MV-4-11 (cell line): ENCODE results near the gene USP19.

Experiments used
- DNase-seq: peaks from one replicate; lab custom pipeline; 2025; lab: John Stamatoyannopoulos, UW

Gene USP19

DNA sequence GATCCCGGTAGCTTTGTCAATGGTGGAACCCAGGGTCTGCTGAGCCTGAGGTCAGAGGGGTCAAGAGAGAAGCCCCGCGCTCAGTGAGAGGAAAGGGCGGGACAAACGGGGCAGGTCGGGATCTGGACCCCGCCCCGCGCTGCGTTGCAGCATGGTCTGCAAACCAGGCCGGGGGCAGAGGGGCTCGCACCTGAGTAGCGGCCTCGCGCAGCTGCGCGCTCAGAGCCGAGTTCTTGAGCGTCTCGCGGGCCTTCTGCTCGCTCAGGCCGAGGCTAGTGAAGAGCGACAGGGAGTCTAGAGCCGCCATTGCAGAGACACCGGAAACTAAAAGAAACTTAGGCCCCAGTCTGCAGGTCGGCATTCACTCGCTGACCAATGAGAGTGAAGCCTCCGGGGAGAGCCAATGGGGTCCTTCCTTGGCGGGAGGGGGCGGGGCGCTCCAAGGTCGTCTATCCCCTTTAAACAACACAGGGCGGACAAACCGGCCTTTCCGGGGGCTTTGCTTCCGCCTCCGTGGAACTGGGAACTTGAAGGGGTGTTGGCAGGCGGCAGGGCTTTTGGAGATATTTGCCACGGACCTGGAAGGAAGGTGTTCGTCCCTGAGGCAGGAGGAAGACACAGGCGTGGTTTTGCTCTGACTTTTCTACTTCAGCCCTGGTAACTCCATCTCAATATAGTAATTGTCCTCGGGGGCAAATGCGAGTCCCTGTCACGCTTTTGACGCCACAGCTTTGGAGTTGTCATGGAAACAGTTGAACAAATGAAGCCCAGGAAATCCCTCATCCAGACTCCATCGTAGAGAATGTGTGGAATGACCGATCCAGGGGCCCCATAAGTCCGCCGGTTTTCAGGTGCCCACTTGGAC is 16.0 kb downstream of the USP19 start, which contains the start of gene QARS1:
Gene QARS1, minus strand, starts transcription at position 331 of the 865 bp plus-strand sequence. Its CDS starts 24 bp downstream, at position 307.
- DNase-seq: peak; percentile 91

DNA sequence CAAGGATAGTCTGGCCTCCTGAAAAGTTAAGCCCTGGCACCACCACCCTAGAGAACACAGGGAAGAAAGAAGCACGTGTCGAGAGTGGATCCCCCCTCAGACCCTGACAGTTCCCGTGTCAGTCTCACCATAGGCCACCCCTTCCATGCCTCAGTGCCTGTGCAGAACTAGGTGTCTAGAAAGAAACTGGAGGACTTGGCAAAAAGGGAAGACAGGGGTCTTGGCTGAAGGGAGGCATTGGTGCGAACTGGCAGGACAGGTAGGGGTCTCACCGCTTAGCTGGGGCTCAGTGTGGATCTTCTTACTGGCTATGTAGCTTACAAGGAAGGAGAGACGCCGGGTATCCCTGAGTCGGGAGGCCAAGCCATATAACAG is 16.6 kb downstream of the USP19 start:
- no peak for DNase-seq

DNA sequence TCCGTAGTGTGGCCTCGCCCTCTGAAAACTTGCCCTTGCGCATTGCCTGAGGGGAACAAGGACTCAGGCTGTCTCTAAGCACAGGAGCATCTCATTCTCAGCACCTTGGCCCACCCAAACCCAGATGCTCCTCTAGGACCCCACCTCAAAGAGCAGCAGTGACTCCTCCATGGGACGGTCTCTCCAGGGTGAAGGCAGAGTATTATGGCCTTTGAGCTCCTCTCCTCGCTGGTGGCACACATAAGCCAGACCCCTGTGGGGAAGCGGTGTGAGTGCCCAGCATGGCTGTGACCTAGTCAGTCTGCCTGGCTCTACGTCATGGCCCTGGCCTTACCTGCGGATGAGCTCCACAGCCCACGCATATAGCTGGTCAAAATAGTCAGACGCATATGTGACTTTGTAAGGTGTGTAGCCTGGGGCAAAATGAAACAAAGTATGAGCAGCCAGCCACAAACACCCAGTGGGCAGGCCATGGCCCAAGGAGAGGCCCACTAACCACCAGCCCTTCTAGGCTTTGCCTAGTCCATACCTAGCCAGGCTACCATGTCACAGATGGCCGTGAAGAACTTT is 20.5 kb downstream of the USP19 start:
- DNase-seq: no peak

DNA sequence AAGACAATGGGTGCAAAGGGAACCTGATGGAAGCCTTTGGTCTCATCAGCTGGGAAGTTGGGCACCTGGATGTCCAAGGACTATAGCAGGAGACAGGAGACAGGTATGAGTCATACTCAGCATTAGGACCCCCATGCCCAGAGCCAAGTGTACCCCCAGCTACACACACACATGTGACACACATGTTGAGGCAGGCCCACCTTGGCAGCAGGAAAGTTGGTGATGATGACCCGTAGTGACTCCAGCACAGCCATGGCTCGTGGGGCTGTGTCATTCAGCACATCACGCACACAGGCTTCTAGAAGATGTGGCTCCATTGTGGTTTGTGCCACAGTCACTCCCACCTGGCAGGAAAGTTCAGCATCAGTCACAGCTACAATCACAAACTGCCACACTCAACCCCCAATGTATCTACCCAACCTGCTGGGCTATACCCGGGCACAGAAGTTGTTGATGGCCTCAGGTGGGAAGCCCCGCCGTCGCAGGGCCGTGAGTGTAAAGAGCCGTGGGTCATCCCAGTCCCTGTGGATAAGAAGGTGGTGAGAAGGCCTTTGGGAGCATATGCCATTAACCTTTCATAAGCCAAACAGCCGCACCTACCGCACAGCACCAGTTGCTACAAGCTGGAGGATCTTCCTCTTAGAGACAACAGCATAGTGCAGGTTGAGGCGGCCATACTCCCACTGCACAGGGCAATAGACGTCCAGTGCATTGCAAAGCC is 21.6 kb downstream of the USP19 start:
- no peak for DNase-seq

DNA sequence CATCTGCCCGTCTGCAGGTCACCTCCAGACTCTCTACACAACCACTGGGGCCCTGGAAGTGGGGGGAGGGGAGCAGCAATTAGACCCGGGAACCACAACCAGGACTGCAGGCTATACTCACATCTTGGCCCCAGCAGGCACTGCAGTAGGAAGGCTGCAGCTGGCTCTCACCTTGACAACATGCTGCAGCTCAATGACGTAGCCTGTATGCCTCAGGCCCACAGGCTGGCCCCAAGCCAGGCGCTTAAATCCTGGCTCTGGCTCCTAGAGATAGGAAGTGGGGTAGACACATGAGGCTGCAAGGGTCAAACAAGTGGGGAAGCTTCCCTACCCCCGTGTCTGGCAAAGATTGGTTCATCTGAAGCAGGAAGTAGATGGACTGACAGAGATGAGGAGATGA is 22.2 kb downstream of the USP19 start:
- DNase-seq: no peak

DNA sequence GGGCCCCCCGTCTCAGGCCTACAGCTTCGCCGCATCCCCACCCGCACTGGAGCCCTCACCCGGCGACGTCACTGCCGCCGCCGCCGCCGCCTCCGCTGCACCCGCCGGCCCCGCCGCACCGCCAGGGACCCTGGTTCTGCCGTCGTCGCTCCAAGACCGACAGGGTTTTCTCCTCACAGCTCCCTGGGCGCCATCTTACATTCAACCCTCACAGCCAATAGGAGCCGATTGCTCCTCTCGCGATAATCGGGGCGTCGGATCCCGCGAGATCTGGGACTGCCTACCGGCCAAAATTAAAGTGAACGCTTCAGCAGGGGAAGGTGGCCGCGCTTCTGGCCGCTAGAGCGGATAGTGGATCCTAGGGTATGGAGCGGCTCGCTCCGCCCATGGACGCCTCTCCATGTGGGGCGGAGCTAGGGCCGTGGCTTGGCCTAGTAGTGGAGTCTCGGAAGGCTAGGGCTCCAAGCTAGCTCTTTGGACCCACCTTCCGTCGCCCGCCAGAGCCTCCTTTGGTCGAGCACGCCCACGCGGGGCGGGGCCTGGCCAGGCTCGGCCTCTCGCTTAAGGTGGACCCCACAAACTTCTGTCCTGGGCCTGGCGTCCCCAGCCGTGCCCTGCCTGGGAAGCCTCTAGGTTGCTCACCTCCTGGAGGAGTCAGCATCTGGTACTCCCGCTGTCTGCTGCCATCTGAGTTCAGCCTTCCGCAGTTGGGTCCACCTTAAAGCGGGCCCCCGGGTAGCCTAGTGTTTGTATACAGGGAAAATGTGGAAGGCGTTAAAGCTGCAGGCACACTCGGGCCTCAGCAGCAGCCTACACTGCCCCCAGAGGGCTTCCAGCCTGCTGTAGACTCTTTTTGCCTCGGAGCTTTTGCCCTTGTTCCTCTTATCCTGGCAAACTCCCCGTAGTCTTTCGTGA is 26.5 kb downstream of the USP19 start, which contains the start of gene QRICH1:
Gene QRICH1, minus strand, starts transcription at position 219 of the 915 bp plus-strand sequence. CDS start 17,054 bp downstream, outside the sequence.
- DNase-seq: peak; percentile 99

DNA sequence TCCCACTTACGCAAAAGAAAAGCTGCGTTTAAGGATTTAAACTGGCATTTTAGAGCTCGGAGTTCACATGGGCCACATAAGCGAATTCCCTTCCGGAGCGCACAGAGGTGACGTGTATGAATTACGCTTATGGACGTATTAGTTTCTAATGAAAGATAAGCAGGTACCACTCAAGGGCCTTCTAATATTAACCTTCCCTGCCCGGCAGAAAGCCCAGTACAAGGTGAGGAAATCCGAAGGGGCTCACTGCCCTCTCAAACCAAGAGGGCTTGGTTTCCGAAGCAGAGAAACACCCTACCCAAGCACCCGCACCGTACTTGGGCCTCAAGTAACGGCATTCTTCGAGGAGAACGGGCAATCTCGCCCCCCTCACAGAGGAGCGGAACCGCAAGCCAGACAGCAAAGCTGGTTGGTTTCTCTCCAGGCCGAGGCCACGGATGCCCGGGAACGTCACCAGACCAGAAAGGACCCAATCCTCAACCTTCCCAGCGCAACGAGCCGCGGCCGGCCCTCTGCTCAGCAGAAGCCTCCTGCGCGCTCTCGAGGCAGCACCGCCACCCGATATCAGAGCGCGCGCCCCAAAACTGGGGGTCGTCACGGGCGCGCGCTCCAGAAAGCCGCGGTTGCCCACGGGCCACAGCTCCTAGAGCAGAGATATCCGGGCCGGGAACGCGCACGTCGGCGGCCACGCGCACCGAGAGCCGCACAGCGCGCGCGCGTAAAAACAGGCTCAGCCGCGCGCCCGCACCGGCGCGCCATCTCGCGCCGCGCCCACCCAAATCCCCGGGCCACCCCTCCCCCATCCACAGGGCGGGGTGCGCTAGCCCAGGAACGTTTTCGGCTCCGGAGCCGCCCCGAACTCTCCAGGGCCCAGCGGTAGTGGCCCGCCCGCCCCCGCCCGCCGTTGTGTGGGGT is 27.4 kb downstream of the USP19 start:
- peak; percentile 75 for DNase-seq

DNA sequence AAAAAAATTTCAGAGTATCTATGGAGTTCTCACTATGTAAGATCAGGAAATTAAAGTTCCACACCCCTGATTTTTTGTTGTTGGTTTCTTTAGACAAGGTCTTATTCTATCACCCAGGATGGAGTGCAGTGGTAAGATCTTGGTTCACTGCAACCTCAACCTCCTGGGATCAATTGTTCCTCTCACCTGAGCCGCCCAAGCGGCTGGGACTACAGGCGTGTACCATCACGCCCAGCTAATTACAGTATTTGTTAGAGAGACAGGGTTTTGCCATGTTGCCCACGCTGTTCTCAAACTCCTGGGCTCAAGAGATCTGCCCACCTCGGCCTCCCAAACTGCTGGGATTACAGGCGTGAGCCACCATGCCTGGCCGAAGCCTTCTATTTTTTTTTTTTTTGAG is 39.2 kb downstream of the USP19 start:
- no peak for DNase-seq

DNA sequence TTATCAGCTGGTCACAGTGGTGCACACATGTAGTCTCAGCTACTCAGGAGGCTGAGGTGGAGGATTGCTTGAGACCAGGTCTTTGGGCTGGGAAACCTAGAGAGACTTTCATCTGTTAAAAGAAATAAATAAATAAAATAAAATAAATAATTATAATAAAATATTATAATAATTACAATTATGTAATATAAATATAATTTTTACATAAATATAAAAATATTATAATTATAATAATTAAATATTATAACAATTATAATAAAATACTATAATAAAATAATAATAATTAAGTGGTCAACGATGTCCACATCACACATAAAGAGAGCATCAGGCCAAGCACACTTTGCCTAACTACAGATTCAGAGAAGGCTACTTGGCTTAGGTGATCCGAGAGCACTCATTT is 41.4 kb downstream of the USP19 start:
- DNase-seq: no peak

DNA sequence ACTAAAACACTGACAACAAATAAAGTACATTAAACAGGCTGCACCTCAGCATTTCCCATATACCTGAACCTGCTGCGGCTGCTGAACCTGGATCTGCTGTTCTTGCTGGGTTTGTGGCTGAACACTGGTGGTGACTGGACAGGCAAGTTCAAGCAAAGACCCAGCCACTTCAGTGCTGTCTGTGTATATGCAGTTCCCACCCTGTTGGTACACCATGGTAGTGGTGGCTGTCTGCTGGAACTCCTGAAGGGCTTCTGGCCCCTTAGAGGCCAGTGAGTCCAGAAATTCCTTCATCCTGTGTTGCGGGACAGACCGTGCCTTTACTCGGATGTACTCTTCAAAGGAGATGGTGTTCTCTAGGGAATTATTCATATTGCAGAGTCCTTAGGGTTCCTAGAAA is 44.0 kb downstream of the USP19 start:
- no peak for DNase-seq

DNA sequence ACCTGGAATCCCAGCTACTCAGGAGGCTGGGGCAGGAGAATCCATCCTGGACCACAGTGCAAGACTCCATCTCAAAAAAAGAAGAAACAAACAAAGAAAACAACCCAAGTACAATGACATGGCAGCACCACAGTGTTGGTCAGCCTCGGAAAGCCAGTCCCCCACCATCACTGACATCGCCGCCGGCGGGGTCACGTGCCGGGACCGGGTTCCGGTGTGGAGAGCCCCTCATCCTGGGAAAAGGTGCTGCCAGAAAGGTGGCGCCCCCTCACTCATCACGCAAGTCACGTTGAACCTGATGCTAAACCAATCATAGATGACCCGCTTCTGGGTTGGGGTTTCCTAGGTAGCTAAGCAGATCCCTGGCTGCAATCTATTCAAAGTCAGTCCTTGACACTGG is 44.5 kb downstream of the USP19 start:
- DNase-seq: no peak
